ENCODE measurements around the gene SKAP1. TPM values are rescaled to one million over a fixed set of nuclear protein-coding genes. Genes with fewer than 3 reads are reported as not detected.
A peak's percentile ranks its signal among the peaks of the same experiment; 100 is the strongest.

SKAP1 gene
- total and polyA plus RNA-seq, 5 donors from 2014 or later, result 196 to 554 (median 373) TPM

GRCh38 chr17:48153691-48154358 is 276.2 kb downstream of the SKAP1 start:
- no peak overlapping the region for H3K27ac Mint-ChIP-seq
- Histone ChIP-seq H3K27ac (ENCODE audit: insufficient read depth, low read length, poor library complexity, severe bottlenecking) (no peak overlapping the region), H3K27me3 (ENCODE audit: control insufficient read depth, insufficient read depth, low read length) (no peaks in the 10 kb centered on the region), H3K4me1 (ENCODE audit: control insufficient read depth, insufficient read depth, low read length, poor library complexity, severe bottlenecking) (no peaks in the 10 kb centered on the region), H3K36me3 (ENCODE audit: control insufficient read depth, insufficient read depth, low read length) (peaks cover 71% of the 10 kb centered on the region), H3K4me3 (ENCODE audit: low read depth, low read length) (no peak overlapping the region), H3K9me3 (ENCODE audit: control insufficient read depth in 2 of 2, low read length in 2 of 2) (no peaks in the 10 kb centered on the region)
- DNase-seq, result peak in 1 of 3 donors; percentile 33
- ATAC-seq (ENCODE audit: low read depth in 2 of 2), result no peak
- peaks cover 33% of the 10 kb centered on the region for H3K36me3 Mint-ChIP-seq
- H3K9me3 Mint-ChIP-seq, result no peaks in the 10 kb centered on the region
- peaks cover 0 to 5% (median 0%) of the 10 kb centered on the region in 4 donors for H3K4me1 Mint-ChIP-seq
- H3K4me3 Mint-ChIP-seq, result no peak overlapping the region
- H3K27me3 Mint-ChIP-seq, result no peaks in the 10 kb centered on the region

GRCh38 chr17:48152289-48152688 is 277.7 kb downstream of the SKAP1 start:
- Histone ChIP-seq H3K9me3 (ENCODE audit: control insufficient read depth in 2 of 2, low read length in 2 of 2) (no peaks in the 10 kb centered on the region), H3K36me3 (ENCODE audit: control insufficient read depth, insufficient read depth, low read length) (peaks cover 85% of the 10 kb centered on the region), H3K27me3 (ENCODE audit: control insufficient read depth, insufficient read depth, low read length) (no peaks in the 10 kb centered on the region), H3K27ac (ENCODE audit: insufficient read depth, low read length, poor library complexity, severe bottlenecking) (no peak overlapping the region), H3K4me1 (ENCODE audit: control insufficient read depth, insufficient read depth, low read length, poor library complexity, severe bottlenecking) (no peaks in the 10 kb centered on the region), H3K4me3 (ENCODE audit: low read depth, low read length) (no peak overlapping the region)
- Mint-ChIP-seq H3K9me3 (no peaks in the 10 kb centered on the region), H3K27ac (peak overlapping the region in 1 of 3 donors; percentile 2), H3K4me1 (peaks cover 0 to 9% (median 0%) of the 10 kb centered on the region in 4 donors), H3K4me3 (no peak overlapping the region), H3K36me3 (peaks cover 45% of the 10 kb centered on the region), H3K27me3 (no peaks in the 10 kb centered on the region)
- DNase-seq (no peak), ATAC-seq (ENCODE audit: low read depth in 2 of 2) (no peak)

- Mint-ChIP-seq H3K27ac (no peak overlapping the region), H3K4me3 (no peak overlapping the region), H3K9me3 (no peaks in the 10 kb centered on the region), H3K27me3 (no peaks in the 10 kb centered on the region), H3K4me1 (peaks cover 0 to 9% (median 0%) of the 10 kb centered on the region in 4 donors), H3K36me3 (peaks cover 39% of the 10 kb centered on the region)
- no peak overlapping the region for H3K27ac ChIP-seq (ENCODE audit: insufficient read depth, low read length, poor library complexity, severe bottlenecking)
- H3K36me3 ChIP-seq (ENCODE audit: control insufficient read depth, insufficient read depth, low read length), result peaks cover 86% of the 10 kb centered on the region
- H3K9me3 ChIP-seq (ENCODE audit: control insufficient read depth in 2 of 2, low read length in 2 of 2), result no peaks in the 10 kb centered on the region
- ATAC-seq (ENCODE audit: low read depth in 2 of 2) (no peak), DNase-seq (no peak)
- H3K4me1 ChIP-seq (ENCODE audit: control insufficient read depth, insufficient read depth, low read length, poor library complexity, severe bottlenecking), result no peaks in the 10 kb centered on the region
- H3K27me3 ChIP-seq (ENCODE audit: control insufficient read depth, insufficient read depth, low read length), result no peaks in the 10 kb centered on the region
- no peak overlapping the region for H3K4me3 ChIP-seq (ENCODE audit: low read depth, low read length)
Measured at GRCh38 chr17:48151220-48151619, 278.8 kb downstream of the SKAP1 start.

- H3K4me1 ChIP-seq (ENCODE audit: control insufficient read depth, insufficient read depth, low read length, poor library complexity, severe bottlenecking), result no peaks in the 10 kb centered on the region
- H3K4me1 Mint-ChIP-seq, result peaks cover 0 to 10% (median 2%) of the 10 kb centered on the region in 4 donors
- H3K27ac ChIP-seq (ENCODE audit: insufficient read depth, low read length, poor library complexity, severe bottlenecking), result no peak overlapping the region
- H3K4me3 ChIP-seq (ENCODE audit: low read depth, low read length), result no peak overlapping the region
- H3K9me3 ChIP-seq (ENCODE audit: control insufficient read depth in 2 of 2, low read length in 2 of 2), result no peaks in the 10 kb centered on the region
- peaks cover 83% of the 10 kb centered on the region for H3K36me3 ChIP-seq (ENCODE audit: control insufficient read depth, insufficient read depth, low read length)
- H3K4me3 Mint-ChIP-seq, result no peak overlapping the region
- H3K36me3 Mint-ChIP-seq, result peaks cover 36% of the 10 kb centered on the region
- H3K27me3 Mint-ChIP-seq, result no peaks in the 10 kb centered on the region
- no peaks in the 10 kb centered on the region for H3K27me3 ChIP-seq (ENCODE audit: control insufficient read depth, insufficient read depth, low read length)
- ATAC-seq (ENCODE audit: low read depth in 2 of 2) (no peak), DNase-seq (no peak)
- H3K9me3 Mint-ChIP-seq, result no peaks in the 10 kb centered on the region
- H3K27ac Mint-ChIP-seq, result no peak overlapping the region
Measured at GRCh38 chr17:48150597-48151001, 279.4 kb downstream of the SKAP1 start.

GRCh38 chr17:48149787-48150463 is 280.1 kb downstream of the SKAP1 start:
- no peak overlapping the region for H3K27ac ChIP-seq (ENCODE audit: insufficient read depth, low read length, poor library complexity, severe bottlenecking)
- no peaks in the 10 kb centered on the region for H3K4me1 ChIP-seq (ENCODE audit: control insufficient read depth, insufficient read depth, low read length, poor library complexity, severe bottlenecking)
- H3K36me3 ChIP-seq (ENCODE audit: control insufficient read depth, insufficient read depth, low read length), result peaks cover 84% of the 10 kb centered on the region
- no peak overlapping the region for H3K27ac Mint-ChIP-seq
- ATAC-seq (ENCODE audit: low read depth in 2 of 2) (no peak), DNase-seq (no peak)
- no peaks in the 10 kb centered on the region for H3K27me3 ChIP-seq (ENCODE audit: control insufficient read depth, insufficient read depth, low read length)
- H3K36me3 Mint-ChIP-seq, result peaks cover 42% of the 10 kb centered on the region
- peaks cover 0 to 13% (median 7%) of the 10 kb centered on the region in 4 donors for H3K4me1 Mint-ChIP-seq
- no peak overlapping the region for H3K4me3 ChIP-seq (ENCODE audit: low read depth, low read length)
- H3K27me3 Mint-ChIP-seq, result no peaks in the 10 kb centered on the region
- H3K9me3 Mint-ChIP-seq, result no peaks in the 10 kb centered on the region
- no peak overlapping the region for H3K4me3 Mint-ChIP-seq
- no peaks in the 10 kb centered on the region for H3K9me3 ChIP-seq (ENCODE audit: control insufficient read depth in 2 of 2, low read length in 2 of 2)

- Histone ChIP-seq H3K4me3 (ENCODE audit: low read depth, low read length) (no peak overlapping the region), H3K36me3 (ENCODE audit: control insufficient read depth, insufficient read depth, low read length) (peaks cover 84% of the 10 kb centered on the region), H3K4me1 (ENCODE audit: control insufficient read depth, insufficient read depth, low read length, poor library complexity, severe bottlenecking) (no peaks in the 10 kb centered on the region), H3K27me3 (ENCODE audit: control insufficient read depth, insufficient read depth, low read length) (no peaks in the 10 kb centered on the region), H3K9me3 (ENCODE audit: control insufficient read depth in 2 of 2, low read length in 2 of 2) (no peaks in the 10 kb centered on the region), H3K27ac (ENCODE audit: insufficient read depth, low read length, poor library complexity, severe bottlenecking) (no peak overlapping the region)
- no peaks in the 10 kb centered on the region for H3K27me3 Mint-ChIP-seq
- ATAC-seq (ENCODE audit: low read depth in 2 of 2) (no peak), DNase-seq (no peak)
- peaks cover 43% of the 10 kb centered on the region for H3K36me3 Mint-ChIP-seq
- H3K4me3 Mint-ChIP-seq, result no peak overlapping the region
- no peaks in the 10 kb centered on the region for H3K9me3 Mint-ChIP-seq
- no peak overlapping the region for H3K27ac Mint-ChIP-seq
- H3K4me1 Mint-ChIP-seq, result peaks cover 0 to 14% (median 11%) of the 10 kb centered on the region in 4 donors
Measured at GRCh38 chr17:48148854-48149786, 280.9 kb downstream of the SKAP1 start.

GRCh38 chr17:48148029-48148770 is 281.8 kb downstream of the SKAP1 start:
- H3K27me3 ChIP-seq (ENCODE audit: control insufficient read depth, insufficient read depth, low read length), result no peaks in the 10 kb centered on the region
- no peak overlapping the region for H3K4me3 ChIP-seq (ENCODE audit: low read depth, low read length)
- DNase-seq, result no peak
- no peak for ATAC-seq (ENCODE audit: low read depth in 2 of 2)
- Mint-ChIP-seq H3K27ac (peak overlapping the region in 1 of 3 donors; percentile 52), H3K36me3 (peaks cover 39% of the 10 kb centered on the region), H3K4me1 (peaks cover 0 to 14% (median 11%) of the 10 kb centered on the region in 4 donors), H3K9me3 (no peaks in the 10 kb centered on the region), H3K27me3 (no peaks in the 10 kb centered on the region), H3K4me3 (no peak overlapping the region)
- H3K4me1 ChIP-seq (ENCODE audit: control insufficient read depth, insufficient read depth, low read length, poor library complexity, severe bottlenecking), result no peaks in the 10 kb centered on the region
- no peak overlapping the region for H3K27ac ChIP-seq (ENCODE audit: insufficient read depth, low read length, poor library complexity, severe bottlenecking)
- H3K9me3 ChIP-seq (ENCODE audit: control insufficient read depth in 2 of 2, low read length in 2 of 2), result no peaks in the 10 kb centered on the region
- peaks cover 85% of the 10 kb centered on the region for H3K36me3 ChIP-seq (ENCODE audit: control insufficient read depth, insufficient read depth, low read length)

Data from CD4-positive, CD25-positive, alpha-beta regulatory T cell (primary cell).